HG03439 (cell line): ENCODE data around the gene SIRPB1.
"Not testable (repeated sequence)": the region's sequence is repeated elsewhere in the genome, so short reads cannot be mapped to it uniquely, and the experiment has no call there.

Experiments
- ATAC-seq: cut with Tn5 transposase; IDR thresholded peaks from one replicate; pipeline ENCODE4 v1.9.1; 2021; ENCODE audit warnings: mild to moderate bottlenecking, moderate library complexity; ENCODE audit not compliant: unreplicated experiment

The SIRPB1 gene

DNA sequence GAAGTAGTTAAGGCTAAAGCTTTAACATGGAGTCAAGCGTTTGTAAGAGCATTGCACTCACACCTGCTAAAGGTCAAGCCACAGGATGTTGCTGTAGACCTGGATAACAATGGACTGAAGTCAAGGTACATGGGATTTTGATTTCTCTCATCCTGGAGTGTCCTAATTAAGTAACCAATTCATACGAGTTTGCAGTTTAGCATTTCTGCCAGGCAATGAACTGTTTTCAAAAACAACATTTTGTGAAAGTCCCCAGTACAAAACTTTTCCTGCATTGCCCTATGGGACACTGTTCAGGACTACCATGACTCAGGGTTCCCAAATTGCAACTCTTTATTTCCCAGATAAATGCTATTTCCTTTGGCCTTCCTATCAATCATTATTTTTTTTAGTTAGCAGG is 17.4 kb upstream of the SIRPB1 start:
- no peak for ATAC-seq

DNA sequence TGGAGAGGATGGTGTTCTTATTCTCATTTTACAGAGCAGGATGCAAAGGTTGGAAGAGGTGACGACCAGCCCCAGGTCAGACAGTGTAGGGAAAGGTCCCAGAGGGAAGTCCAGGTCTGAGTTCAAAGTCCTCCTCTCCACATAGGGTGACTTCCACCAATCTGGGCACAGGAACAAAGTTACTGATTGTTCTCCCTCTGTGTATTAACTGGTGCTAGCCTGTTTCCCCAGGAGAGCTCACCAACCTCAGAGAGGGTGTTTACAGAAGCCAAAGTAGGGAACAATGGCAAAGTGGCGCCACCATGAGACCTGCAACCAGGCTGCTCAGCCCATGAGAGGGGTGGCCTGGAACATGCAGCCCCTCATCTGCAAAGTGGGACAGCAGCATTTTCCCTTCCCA is 16.8 kb upstream of the SIRPB1 start:
- ATAC-seq, result no peak

DNA sequence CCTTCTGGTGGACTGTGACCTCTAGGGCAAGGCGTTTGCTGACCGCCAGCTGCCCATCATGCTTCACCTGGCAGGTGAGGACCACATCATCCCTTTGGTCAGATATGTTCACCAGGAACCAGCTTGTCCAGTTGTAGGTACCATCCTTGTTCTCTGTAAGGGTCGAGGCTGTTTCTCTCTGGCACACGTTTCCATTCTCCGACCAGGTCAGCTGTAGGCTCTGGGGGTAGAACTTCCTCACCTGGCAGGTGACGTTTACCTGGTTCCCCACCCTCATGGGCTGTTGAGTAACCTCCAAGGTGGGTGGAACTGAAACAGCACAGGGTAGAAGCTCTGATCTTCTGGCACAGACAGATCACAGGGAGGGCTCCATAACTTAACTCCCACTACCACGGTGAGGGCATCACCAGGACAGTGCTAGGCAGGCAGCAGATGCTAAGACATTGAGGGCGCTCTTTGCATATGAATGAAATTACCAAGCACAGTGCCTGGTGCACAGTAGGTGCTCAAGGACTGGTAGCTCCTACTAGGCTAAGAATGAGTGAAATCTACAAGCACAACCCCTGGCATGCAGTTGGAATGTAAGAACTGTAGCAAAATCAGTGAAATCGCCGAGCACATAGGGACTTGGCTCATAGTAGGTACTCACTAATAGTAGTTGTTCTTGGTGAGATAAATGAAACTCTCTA is 15.6 kb upstream of the SIRPB1 start:
- no peak for ATAC-seq

DNA sequence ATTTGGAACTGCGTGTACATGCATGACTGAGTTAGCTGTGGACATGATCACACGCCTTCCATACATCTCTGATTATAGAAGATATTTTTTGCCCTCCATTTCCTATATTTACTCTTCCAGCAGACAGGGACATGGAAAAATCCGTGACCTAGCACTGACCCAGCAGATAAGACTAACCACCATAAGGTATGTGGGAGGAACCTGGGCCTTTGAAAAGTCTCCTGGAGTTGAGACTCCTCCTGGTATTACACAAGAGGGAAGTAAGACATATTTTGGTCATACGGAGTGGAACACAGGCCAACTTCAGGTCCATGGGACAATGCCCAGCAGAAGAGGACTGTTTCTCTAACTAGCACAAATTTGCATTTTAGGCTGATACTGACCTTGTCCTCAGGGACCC is 13.7 kb upstream of the SIRPB1 start:
- ATAC-seq, result no peak

DNA sequence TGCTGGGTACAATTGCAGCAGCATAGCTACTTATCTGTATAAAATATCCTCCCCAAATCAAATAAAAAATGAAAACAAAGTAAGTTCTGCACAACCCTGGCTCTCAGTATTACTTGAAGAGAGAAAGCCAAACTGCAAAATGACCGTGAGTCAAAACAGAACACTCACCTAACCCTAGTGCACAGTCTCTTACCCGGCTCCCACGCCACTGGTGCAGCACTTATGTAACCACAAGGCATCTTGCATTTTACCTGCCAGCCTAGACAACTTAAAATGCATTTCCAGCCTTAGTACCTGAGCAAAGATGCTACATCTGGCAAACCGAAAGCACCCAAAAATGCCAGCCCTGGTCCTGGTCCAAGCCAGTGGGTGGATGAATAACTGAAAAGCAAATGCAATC is 12.4 kb upstream of the SIRPB1 start:
- ATAC-seq, result no peak

DNA sequence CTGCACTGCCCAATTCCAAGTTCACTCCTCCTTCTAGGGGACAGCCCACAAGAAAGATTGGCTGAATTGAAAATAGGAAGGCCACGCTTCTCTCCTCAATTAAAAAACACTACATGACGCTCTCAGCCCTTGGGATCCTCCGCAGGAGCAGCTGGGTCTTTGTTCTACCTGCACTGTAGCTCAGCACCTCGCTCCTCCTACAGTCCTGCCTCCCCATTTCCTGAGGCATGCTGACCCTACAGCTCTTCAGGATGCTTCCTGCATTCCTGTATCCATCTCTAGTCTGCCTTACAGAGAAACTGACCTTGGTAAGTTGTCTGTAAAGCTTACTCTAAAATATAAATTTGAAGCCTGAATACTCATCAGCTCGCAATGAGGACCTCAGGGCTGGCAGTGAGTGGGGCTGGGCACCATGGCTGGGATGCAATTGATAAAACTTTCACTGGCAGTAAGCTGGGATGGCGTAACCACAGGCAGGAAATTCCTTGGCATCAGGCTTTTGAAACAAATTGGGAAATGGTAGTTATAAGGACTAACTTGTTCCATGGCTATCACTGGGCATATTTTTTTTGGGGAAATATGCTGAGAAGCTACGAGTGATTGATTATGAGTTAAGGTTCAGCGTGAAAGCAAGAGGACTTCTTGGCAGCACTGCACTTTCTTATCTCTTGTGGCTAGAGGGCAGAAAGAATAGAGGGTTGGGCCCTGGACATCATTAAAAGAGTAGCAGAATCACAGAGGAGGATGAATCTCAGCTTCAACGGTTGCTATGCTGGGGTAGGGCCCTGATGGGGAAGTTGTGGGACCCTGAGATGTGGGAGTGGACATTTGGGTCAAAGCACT is 11.7 kb upstream of the SIRPB1 start:
- no peak for ATAC-seq

DNA sequence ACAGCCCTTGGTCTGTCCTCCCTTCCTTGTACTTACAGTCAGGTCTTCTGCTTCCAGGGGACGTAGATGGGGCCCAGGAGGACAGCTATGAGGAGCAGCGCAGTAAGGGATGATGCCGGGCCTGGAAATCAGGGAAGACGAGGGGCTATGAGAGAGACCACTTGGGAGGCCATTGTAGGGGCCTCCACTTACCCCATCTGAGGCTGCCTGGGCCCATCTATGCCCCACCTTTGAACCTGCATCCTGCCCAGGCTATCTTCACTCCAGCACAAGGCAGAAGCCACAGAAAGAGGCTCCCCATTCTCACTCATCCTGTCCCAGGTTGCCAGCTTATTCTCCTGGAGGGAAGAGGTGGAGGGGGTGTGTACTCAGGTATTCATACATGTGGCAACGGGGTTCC is 10.4 kb upstream of the SIRPB1 start:
- ATAC-seq, result no peak

DNA sequence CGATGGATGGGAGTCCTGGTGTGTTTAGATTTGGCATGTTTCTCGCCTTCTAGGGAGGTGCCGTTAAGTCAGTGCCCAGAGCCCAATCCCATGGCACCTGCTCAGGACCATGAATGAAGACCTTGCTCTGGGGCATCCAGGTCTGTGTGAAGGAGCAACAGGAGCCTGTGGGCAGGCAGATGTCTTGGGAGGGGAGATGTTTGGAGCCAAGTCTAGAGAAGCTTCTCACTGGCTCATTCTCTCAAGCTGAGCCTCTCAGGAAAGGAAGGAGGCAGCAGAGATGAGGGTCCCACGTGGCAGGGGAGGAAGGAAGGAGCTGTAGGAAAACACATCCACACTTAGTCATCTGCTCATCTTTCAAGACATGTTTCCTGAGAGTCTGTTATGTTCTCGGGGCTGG is 9.5 kb upstream of the SIRPB1 start:
- no peak for ATAC-seq

DNA sequence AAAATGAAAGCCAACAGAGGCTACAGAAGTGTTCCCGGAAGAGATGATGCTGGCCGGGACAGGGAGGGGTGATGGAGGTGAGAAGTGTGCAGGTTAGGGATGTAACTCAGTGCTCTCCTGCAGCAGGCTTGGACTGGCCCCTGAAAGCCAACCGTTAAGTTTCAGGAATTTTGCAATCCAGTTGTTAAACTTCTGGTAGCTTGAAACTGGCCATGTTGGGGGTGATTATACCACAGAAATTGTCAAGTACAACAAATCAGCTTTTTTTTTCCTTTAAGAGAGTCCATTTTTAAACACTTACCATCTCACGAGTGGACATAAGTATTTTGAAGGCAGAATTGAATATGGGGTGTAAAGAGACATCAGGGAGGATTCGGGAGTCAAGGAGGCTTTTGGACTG is 8.8 kb upstream of the SIRPB1 start:
- no peak for ATAC-seq

DNA sequence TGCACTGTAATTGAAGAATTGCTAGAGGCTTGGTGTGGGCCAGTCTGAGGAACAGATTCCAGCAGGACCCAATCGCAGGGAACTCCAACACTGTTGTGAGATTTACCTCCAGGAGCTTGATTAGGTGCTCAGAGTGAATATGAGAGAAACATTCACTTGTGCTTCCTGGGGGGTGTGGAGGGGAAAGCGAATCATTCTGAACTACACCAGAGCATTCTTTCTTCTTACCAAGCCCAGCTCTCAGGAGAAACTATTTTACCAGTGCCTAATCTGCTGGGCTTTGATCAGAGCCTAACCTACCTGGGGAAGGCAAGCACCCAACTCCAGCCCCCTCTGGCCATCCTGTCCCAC is 7.4 kb upstream of the SIRPB1 start:
- ATAC-seq, result no peak

DNA sequence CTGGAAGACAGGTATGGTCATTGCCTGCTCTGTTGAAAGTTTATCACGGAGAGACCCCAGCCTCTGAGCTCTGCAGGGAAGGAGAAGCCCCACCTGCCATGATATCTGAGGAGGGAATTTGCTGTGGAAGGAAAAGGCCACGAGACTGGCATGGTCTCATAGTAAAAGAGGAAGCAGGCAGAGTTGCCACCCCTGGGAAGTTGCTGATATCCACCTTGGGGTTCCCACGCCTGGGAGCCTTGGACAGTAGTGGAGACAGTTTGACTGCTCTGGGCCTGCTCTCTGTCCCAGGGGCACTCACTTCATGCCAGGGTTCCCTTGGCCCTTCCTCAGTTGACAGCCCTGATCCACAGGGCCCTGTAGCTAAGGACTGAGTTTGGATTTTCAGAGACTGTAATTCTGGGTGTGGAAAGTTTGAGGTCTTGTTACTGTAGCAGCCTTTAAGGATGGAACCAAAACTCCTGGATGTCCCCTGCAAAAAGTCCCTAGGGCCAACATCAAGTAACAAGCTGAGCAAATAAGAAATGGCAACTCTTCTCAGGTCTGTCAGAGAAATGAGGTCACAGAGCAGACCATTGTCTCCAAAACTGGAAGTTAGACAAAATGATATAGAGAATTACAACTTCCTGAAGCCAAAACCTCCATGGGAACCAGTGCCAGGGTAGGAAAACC is 6.9 kb upstream of the SIRPB1 start:
- no peak for ATAC-seq

DNA sequence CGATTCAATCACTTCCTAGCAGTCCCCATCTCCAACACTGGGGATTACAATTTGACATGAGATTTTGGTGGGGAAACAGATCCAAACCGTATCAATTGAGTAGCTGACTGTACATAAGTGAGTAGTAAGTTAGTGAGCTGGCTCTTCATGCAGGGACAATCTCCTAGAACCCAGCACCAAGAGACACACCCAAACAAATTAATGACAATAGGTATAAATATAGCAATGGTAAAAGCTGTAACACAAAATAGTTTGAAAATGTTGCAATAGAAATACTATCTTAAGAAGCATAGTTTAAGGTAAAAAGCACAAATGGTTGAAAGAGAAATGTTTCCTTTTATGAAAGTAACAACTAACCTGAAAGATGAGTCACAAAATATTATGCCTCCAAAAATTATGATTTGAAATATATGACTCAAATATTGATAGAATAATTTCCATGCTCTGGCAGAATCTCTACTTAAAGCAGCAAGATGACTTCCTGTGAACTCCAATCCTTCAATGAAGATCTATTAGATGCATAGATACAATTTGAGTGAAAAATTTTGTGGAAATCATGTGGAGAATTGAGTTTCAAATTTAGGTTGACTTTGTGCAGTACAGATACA is 5.4 kb upstream of the SIRPB1 start:
- ATAC-seq, result no peak

DNA sequence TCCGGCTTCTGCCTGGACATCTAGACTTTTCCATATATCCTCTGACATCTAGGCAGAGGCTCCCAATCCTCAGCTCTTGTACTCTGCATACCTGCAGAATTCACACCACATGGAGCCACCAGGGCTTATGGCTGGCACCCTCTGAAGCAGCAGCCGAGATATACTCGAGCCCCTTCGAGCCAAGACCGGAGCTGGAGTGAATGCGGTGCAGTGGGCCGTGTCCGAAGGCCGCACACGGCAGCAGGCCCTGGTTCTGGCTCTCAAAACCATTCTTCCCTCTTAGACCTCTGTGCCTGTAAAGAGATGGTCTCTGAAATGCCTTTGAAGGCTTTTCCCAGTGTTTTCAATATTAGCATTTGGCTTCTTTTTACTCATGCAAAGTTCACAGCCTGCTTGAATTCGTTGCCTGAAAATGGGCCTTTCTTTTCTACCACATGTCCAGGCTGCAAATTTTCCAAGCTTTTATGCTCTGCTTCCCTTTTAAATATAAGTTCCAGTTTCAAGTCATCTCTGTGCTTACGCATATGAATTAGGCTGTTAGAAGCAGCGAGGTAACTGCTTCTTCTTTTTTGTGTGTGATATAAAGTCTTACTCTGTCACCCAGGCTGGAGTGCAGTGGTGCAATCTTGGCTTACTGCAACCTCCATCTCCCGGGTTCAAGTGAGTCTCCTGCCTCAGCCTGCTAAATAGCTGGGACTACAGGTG is 3.8 kb upstream of the SIRPB1 start:
- no peak for ATAC-seq

DNA sequence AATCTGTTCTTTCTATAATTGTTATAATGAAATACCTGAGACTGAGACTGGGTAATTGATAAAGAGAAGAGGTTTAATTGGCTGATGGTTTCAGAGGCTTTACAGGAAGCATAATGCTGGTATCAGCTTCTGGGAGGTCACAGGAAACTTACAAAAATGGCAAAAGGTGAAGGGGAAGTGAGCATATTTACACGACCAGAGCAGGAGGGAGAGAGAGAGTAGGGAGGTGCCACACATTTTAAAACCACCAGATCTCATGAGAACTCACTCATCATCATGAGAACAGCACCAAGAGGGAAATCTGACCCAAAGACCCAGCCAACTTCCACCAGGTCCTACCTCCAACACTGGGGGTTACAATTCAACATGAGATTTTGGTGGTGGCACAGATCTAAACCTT is 2.6 kb upstream of the SIRPB1 start:
- no peak for ATAC-seq

DNA sequence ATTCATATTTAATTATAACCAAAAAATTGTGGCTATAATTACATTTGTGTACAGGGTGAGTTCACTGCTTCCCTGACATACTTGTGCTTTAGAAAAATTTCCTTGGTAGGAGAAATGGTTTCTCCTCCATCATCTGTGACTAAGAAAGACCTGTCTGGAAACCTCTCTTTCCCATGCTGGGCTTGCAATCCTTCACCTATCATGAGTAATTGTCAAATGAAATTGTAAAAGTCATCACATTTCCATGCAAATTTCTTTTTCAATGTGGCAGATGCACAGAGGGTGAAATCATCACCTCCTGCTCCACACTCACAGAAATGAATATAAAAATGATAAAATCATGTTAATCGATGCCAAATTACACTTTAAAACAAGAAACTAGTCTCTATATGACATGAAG is 1.5 kb upstream of the SIRPB1 start:
- no peak for ATAC-seq

DNA sequence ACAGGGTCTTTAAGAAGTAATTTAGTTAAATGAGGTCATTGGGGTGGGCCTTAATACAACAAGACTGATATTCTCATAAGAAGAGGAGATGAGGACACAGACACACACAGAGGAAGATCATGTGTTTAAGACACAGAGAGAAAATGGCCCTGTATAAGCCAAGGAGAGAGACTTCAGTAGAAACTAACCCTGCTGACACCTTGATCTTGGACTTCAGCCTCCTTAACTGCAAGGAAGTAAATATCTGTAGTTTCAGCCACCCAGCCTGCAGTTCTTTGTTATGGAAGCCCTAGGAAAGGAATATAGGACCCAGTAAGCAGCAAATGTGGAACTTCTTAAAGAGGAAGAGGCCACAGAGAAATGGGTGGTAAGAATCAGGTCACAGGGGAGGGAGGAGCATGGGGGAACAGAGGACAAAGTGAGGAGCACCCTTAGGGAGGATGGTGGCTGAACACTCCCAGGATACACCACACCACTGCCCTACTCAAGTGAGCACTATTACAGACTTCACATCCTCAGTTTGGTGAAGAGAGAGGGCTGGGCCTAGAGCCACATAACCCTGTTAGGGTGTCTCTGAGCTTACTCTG is 762 bp downstream of the SIRPB1 start:
- ATAC-seq, result no peak

DNA sequence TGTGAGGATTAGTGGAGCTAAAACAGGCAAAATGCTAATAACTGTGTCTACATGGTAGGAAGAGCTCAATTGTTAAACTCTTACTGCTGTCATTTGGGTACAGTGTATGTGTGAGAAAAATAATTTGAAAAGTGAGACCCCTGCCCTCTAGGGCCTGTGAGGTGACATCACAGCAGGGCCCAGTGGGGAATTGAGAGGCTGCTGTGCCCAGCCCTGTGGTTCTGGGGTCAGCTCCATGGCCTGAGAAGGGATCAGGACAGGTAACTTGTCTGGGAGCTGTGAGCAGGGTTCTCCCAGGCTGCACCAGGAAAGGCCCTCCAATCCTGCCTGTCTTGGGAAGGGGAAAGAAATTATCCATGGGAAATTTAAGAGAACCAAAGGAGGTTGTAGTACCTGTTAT is 1.3 kb downstream of the SIRPB1 start:
- no peak for ATAC-seq

DNA sequence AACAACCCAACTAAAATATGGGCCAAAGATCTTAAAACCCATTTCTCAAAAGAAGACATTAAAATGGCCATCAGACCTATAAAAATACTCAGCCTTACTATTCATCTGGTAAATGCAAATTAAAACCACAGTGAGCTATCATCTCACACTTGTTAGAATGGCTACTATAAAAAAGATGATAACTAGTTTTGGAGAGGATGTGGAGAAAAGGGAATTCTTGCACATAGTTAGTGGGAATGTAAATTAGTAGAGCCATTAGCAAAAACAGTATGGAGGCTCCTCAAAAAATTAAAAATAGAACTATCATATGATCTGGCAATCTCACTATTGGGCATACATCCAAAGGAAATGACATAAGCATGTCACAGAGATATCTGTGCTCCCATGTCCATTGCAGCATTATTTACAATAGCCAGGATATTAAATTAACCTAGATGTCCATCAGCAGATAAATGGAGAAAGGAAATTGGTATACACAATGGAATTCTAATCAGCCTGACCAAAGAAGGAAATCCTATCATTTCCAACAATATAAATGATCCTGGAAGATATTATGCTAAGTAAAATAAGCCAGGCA is 2.9 kb downstream of the SIRPB1 start:
- ATAC-seq, result no peak

DNA sequence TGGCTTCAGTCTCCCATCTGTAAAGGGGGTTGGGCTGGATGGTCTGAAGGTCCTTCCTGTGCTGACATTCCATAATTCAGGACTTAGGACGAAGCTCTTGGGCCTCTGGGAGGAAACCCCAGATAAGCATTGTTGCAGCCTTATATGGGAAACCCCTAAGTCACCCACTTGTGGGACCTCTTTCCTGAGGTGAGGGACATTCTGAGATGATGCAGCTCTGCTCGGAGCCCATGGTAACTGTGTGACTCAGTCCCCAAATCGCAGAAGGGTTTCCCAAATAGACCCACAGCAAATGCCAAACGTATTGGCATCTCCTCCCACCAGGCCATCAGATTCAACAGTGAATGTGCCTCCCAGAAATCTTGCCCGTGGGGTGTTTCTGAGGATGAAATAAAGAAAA is 9.4 kb downstream of the SIRPB1 start:
- ATAC-seq, result not testable (repeated sequence)

DNA sequence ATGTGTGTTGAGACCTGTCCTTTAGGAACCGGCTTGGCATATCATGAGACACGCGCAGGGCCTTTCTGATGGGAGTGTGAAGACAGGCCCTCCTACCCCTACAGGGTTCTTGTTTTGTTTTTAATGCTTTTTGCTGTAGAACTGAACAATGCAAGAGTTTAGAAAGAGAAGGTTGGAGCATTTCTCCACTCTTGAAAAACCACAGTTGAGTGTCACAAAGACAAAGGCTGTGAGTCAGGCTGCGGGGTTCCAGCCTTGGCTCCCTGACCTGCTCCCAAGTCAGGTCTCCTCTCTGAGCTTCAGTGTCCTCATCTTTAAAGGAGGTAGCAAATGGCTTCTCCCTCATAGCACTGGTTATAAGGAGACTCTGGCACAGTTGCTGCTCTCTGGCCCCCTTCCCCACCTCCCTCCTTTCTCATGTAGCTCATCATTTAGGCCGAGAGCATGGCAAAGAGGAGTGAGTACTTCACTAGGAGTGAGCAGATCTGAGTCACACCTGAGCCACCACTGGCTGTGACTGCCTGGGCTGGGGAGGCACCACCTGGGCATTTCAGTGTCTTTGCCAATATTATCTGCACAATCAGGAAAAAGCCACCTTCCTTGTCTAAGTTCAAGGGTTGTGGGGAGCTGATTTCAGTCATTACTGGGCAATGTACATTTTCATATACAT is 11.0 kb downstream of the SIRPB1 start:
- ATAC-seq, result not testable (repeated sequence)
